Measurements from ENCODE around the gene CDKAL1.

The CDKAL1 gene

DNA sequence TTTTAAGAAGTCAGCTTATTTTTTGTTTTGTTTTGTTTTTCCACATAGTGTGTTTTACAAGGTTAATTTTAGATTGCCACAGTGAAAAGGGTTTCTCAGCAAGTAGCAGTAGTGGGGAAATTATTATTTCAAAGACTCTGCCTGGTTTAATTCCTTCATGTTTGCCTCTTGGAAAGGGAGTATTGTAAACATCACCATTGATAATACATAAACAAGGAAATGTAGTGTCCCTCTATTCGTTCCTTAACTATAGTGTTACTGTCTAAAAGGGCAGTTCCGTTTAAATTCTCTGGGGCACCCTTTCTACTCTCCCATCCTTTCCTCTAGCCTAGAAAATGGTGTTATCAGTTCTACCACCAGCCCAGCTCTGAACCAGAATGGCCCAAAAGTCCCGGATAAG, 668.3 kb downstream of the CDKAL1 start:
- no peaks in the 10 kb centered on the region for H3K79me2 ChIP-seq (ENCODE audit: insufficient read depth, low read length)
- H2AFZ ChIP-seq (ENCODE audit: low read depth, low read length), result no peak overlapping the region
- peaks cover 5% of the 10 kb centered on the region; the same call in 1 of the 2 replicates for H3K36me3 ChIP-seq (ENCODE audit: insufficient read depth, low read length)
- no peaks in the 10 kb centered on the region for H3K9me3 ChIP-seq (ENCODE audit: insufficient read depth, low read length, severe bottlenecking)
- H3K9ac ChIP-seq (ENCODE audit: low read depth, low read length), result no peak overlapping the region
- no peak for DNase-seq
- no peak overlapping the region for H3K27ac ChIP-seq (ENCODE audit: low read length)
- H3K4me2 ChIP-seq (ENCODE audit: insufficient read depth, low read length), result no peak overlapping the region
- no peaks in the 10 kb centered on the region for H4K20me1 ChIP-seq (ENCODE audit: insufficient read depth, low read length)
- H3K27me3 ChIP-seq (ENCODE audit: insufficient read depth, low read length, poor library complexity), result no peaks in the 10 kb centered on the region
- H3K4me1 ChIP-seq (ENCODE audit: insufficient read depth, low read length), result no peaks in the 10 kb centered on the region
- TF ChIP-seq EZH2 (IDR thresholded peaks at IDR 0.05; ENCODE audit: borderline replicate concordance, low read depth, low read length, severe bottlenecking), result no peak
- TF ChIP-seq, protein P1, sequence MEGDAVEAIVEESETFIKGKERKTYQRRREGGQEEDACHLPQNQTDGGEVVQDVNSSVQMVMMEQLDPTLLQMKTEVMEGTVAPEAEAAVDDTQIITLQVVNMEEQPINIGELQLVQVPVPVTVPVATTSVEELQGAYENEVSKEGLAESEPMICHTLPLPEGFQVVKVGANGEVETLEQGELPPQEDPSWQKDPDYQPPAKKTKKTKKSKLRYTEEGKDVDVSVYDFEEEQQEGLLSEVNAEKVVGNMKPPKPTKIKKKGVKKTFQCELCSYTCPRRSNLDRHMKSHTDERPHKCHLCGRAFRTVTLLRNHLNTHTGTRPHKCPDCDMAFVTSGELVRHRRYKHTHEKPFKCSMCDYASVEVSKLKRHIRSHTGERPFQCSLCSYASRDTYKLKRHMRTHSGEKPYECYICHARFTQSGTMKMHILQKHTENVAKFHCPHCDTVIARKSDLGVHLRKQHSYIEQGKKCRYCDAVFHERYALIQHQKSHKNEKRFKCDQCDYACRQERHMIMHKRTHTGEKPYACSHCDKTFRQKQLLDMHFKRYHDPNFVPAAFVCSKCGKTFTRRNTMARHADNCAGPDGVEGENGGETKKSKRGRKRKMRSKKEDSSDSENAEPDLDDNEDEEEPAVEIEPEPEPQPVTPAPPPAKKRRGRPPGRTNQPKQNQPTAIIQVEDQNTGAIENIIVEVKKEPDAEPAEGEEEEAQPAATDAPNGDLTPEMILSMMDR (IDR thresholded peaks at IDR 0.05; ENCODE audit: borderline replicate concordance, extremely low read depth, low read length, poor library complexity, severe bottlenecking), result no peak
- ATAC-seq (ENCODE audit: insufficient read depth, low read depth), result no peak
- H3K4me3 ChIP-seq (ENCODE audit: low read depth in 1 of 2, low read length in 2 of 2), result no peak overlapping the region

DNA sequence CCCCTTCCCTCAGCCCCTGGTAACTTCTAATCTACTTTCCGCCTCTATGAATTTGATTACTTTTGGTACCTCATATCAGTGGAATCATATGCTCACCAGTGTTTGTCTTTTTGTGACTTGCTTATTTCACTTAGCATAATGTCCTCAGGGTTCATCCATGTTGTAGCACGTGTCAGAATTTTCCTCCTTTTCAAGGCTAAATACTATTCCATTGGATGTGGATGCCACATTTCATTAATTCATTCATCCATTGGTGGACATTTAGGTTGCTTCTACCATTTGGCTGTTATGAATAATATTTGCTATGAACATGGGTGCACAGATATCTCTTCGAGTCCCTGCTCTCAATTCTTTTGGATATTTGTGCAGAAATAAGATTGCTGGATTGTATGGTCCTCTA, 670.7 kb downstream of the CDKAL1 start:
- Histone ChIP-seq H4K20me1 (ENCODE audit: insufficient read depth, low read length) (no peaks in the 10 kb centered on the region), H3K79me2 (ENCODE audit: insufficient read depth, low read length) (no peaks in the 10 kb centered on the region), H3K4me1 (ENCODE audit: insufficient read depth, low read length) (no peaks in the 10 kb centered on the region), H3K4me3 (ENCODE audit: low read depth in 1 of 2, low read length in 2 of 2) (no peak overlapping the region), H3K9me3 (ENCODE audit: insufficient read depth, low read length, severe bottlenecking) (no peaks in the 10 kb centered on the region), H3K9ac (ENCODE audit: low read depth, low read length) (no peak overlapping the region), H3K27me3 (ENCODE audit: insufficient read depth, low read length, poor library complexity) (no peaks in the 10 kb centered on the region), H3K36me3 (ENCODE audit: insufficient read depth, low read length) (peaks cover 9% of the 10 kb centered on the region; the same call in 1 of the 2 replicates), H2AFZ (ENCODE audit: low read depth, low read length) (no peak overlapping the region), H3K27ac (ENCODE audit: low read length) (no peak overlapping the region), H3K4me2 (ENCODE audit: insufficient read depth, low read length) (no peak overlapping the region)
- no peak for TF ChIP-seq EZH2 (IDR thresholded peaks at IDR 0.05; ENCODE audit: borderline replicate concordance, low read depth, low read length, severe bottlenecking)
- TF ChIP-seq, protein P1 (IDR thresholded peaks at IDR 0.05; ENCODE audit: borderline replicate concordance, extremely low read depth, low read length, poor library complexity, severe bottlenecking), result no peak
- ATAC-seq (ENCODE audit: insufficient read depth, low read depth) (no peak), DNase-seq (no peak)

DNA sequence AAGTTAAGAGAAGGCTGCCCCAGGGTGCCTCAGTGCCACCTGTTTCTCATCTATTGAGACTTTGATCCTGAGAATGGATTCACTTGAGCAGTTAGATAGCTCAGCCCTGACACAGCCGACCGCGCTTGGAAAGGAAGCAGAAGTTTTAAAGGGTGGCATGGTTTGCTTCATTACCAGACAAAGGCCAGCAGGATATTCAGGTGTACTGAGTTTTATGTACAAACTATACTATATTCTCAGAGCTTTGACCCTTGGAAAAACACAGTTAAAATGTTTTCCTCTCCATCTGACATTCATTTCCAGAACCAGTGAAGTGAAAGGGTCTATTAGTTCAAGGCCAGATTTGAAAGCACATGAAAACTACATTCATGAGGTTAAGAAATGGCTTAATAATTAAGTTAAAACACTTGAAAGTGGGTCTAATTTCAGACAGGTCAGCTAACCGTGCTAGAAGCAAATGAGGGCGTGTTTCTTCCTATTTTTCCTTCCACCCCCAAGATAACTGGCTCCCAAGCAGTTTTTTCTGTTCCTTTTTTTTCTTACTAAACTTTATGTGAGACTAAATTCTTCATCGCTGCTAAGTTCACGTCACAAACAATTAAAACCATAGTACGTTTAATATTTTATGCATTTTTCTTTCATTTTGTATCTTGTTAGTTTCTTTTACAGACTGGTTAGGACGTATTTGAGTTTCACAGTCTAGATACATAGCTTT, 674.0 kb downstream of the CDKAL1 start:
- 0 out of 2 replicates have a peak, but pooled peaks cover 4% of the 10 kb centered on the region for H3K36me3 ChIP-seq (ENCODE audit: insufficient read depth, low read length)
- H3K4me1 ChIP-seq (ENCODE audit: insufficient read depth, low read length), result no peaks in the 10 kb centered on the region
- TF ChIP-seq, protein P1 (IDR thresholded peaks at IDR 0.05; ENCODE audit: borderline replicate concordance, extremely low read depth, low read length, poor library complexity, severe bottlenecking), result no peak
- TF ChIP-seq EZH2 (IDR thresholded peaks at IDR 0.05; ENCODE audit: borderline replicate concordance, low read depth, low read length, severe bottlenecking), result no peak
- no peak overlapping the region for H3K9ac ChIP-seq (ENCODE audit: low read depth, low read length)
- no peak for DNase-seq
- H3K27ac ChIP-seq (ENCODE audit: low read length), result no peak overlapping the region
- H3K4me3 ChIP-seq (ENCODE audit: low read depth in 1 of 2, low read length in 2 of 2), result no peak overlapping the region
- no peak overlapping the region for H2AFZ ChIP-seq (ENCODE audit: low read depth, low read length)
- H3K9me3 ChIP-seq (ENCODE audit: insufficient read depth, low read length, severe bottlenecking), result no peaks in the 10 kb centered on the region
- no peak overlapping the region for H3K4me2 ChIP-seq (ENCODE audit: insufficient read depth, low read length)
- ATAC-seq (ENCODE audit: insufficient read depth, low read depth), result no peak
- no peaks in the 10 kb centered on the region for H4K20me1 ChIP-seq (ENCODE audit: insufficient read depth, low read length)
- H3K27me3 ChIP-seq (ENCODE audit: insufficient read depth, low read length, poor library complexity), result no peaks in the 10 kb centered on the region
- H3K79me2 ChIP-seq (ENCODE audit: insufficient read depth, low read length), result no peaks in the 10 kb centered on the region

Data from DND-41 (cell line).